GM12878 (cell line): Measurements from ENCODE around the gene IL1RAPL1. TPM values are rescaled to one million over a fixed set of nuclear protein-coding genes. Genes with fewer than 3 reads are reported as not detected.

Experiments
- ATAC-seq: fragments of 200-7000 bp; cut with Tn5 transposase; 3 replicates; pipeline ENCODE4 v1.9.1; 2020; ENCODE audit warnings: mild to moderate bottlenecking, moderate library complexity
- BruUV-seq: library from RNA; stranded (reverse); fragments of 400-500 nt; replicated peaks from 2 replicates; lab custom pipeline; 2021; lab: Mats Ljungman, UMichigan
- CTCF ChIA-PET: fragments of 300-600 bp; sonication (Branson Sonifier 250); formaldehyde crosslinking; extraction: SDS; loops from one replicate; lab custom pipeline; 2021; ENCODE audit warnings: inconsistent platforms; lab: Yijun Ruan, JAX
- POLR2A ChIA-PET: fragments of 350-600 bp; formaldehyde crosslinking; extraction: SDS; loops from one replicate; lab custom pipeline; 2021; ENCODE audit warnings: inconsistent platforms; lab: Charles Lee
- RAD21 ChIA-PET: fragments of 300-600 bp; sonication (Branson Sonifier 250); formaldehyde crosslinking; loops from one replicate; lab custom pipeline; 2023; ENCODE audit warnings: antibody characterized with exemption; ENCODE audit not compliant: unreplicated experiment; lab: Charles Lee
- SMC1A ChIA-PET: fragments of 300-600 bp; sonication (Branson Sonifier 250); formaldehyde crosslinking; loops from one replicate; lab custom pipeline; 2023; ENCODE audit not compliant: unreplicated experiment, uncharacterized antibody; lab: Charles Lee
- DNase-seq: peaks from one replicate; pipeline ENCODE4 v3.0.0-alpha.2; 2011; ENCODE audit warnings: low read depth, low spot score
- FAIRE-seq: peaks from 3 replicates; lab custom pipeline; 2011; peaks lifted over from hg19 to GRCh38; lab: Jason Lieb, UNC
- H2AFZ ChIP-seq: 2 replicates; pipeline ENCODE4 v1.6.0; 2011; ENCODE audit warnings: low read depth, low read length, control low read depth; ENCODE audit not compliant: control insufficient read depth
- H3K27ac ChIP-seq: 2 replicates; pipeline ENCODE4 v1.5.1; 2011; ENCODE audit warnings: control low read depth; ENCODE audit not compliant: control insufficient read depth, insufficient read depth
- H3K27me3 ChIP-seq, 2 experiments: replicated peaks in 1 of 2; 2 replicates each; pipeline versions ENCODE4 v1.6.0 to v1.6.1; 2011; ENCODE audit warnings: low read length in 1 of 2; ENCODE audit not compliant: control insufficient read depth in 2 of 2, insufficient read depth in 2 of 2
- H3K36me3 ChIP-seq, 2 experiments: 2 replicates each; pipeline ENCODE4 v1.5.1; 2011; ENCODE audit warnings: low read length in 1 of 2; ENCODE audit not compliant: control insufficient read depth in 2 of 2, insufficient read depth in 2 of 2
- H3K4me1 ChIP-seq: 2 replicates; pipeline ENCODE4 v1.6.1; 2011; ENCODE audit warnings: mild to moderate bottlenecking, low read length, moderate library complexity, mixed read lengths; ENCODE audit not compliant: control insufficient read depth, insufficient read depth
- H3K4me2 ChIP-seq: 2 replicates; pipeline ENCODE4 v1.6.0; 2011; ENCODE audit warnings: control low read depth; ENCODE audit not compliant: control insufficient read depth, insufficient read depth
- H3K4me3 ChIP-seq: fragments of 200-600 bp; sonication (generic); 2 replicates; pipeline ENCODE4 v1.5.1; 2016
- H3K79me2 ChIP-seq: 2 replicates; pipeline ENCODE4 v1.6.0; 2011; ENCODE audit warnings: low read length; ENCODE audit not compliant: control insufficient read depth, insufficient read depth
- H3K9ac ChIP-seq: 2 replicates; pipeline ENCODE4 v1.8.0; 2011; ENCODE audit warnings: low read length, control low read depth, mixed read lengths; ENCODE audit not compliant: control insufficient read depth, insufficient read depth
- H3K9me3 ChIP-seq: replicated peaks from 3 replicates; pipeline ENCODE4 v1.5.1; 2011; ENCODE audit warnings: mild to moderate bottlenecking, low read length; ENCODE audit not compliant: control insufficient read depth, insufficient read depth
- H4K20me1 ChIP-seq: 2 replicates; pipeline ENCODE4 v1.6.0; 2011; ENCODE audit not compliant: control insufficient read depth, insufficient read depth
- ASH2L ChIP-seq: fragments of 300-600, 200-600 bp; sonication (generic); IDR thresholded peaks from 2 replicates; pipeline ENCODE4 v1.6.1; 2017; ENCODE audit warnings: low read depth, mild to moderate bottlenecking, borderline replicate concordance
- CBX3 ChIP-seq: fragments of 200-600 bp; sonication (generic); IDR thresholded peaks from 2 replicates; pipeline ENCODE4 v1.6.1; 2016; ENCODE audit warnings: low read depth, borderline replicate concordance
- EP300 ChIP-seq, 2 experiments: fragments of 150-350 bp in 1 of 2; IDR thresholded peaks; 2 replicates each; pipeline ENCODE4 v1.6.1; 2011 to 2012; ENCODE audit warnings: low read depth in 2 of 2, low read length in 2 of 2, borderline replicate concordance in 1 of 2, improper control_type of control experiment in 1 of 2, inconsistent platforms in 1 of 2; ENCODE audit not compliant: control insufficient read depth in 1 of 2
- MTA3 ChIP-seq: IDR thresholded peaks from 2 replicates; pipeline ENCODE4 v1.6.1; 2012; ENCODE audit warnings: low read length, inconsistent platforms, borderline replicate concordance
- POLR2AphosphoS2 ChIP-seq: IDR thresholded peaks from 2 replicates; pipeline ENCODE4 v1.6.1; 2011; ENCODE audit warnings: low read depth, mild to moderate bottlenecking, low read length, improper control_type of control experiment, moderate library complexity
- RAD51 ChIP-seq: fragments of 450-650 bp; IDR thresholded peaks from 2 replicates; pipeline ENCODE4 v1.6.1; 2016; ENCODE audit warnings: moderate library complexity, mild to moderate bottlenecking, inconsistent platforms
- SIN3A ChIP-seq: IDR thresholded peaks from 2 replicates; pipeline ENCODE4 v1.6.1; 2012; ENCODE audit warnings: low read depth, low read length, improper control_type of control experiment
- SPI1 ChIP-seq: IDR thresholded peaks from 2 replicates; pipeline ENCODE4 v1.6.1; 2011; ENCODE audit warnings: low read depth, mild to moderate bottlenecking, low read length, moderate library complexity, borderline replicate concordance; ENCODE audit not compliant: insufficient read depth
- TCF3 ChIP-seq: IDR thresholded peaks from 2 replicates; pipeline ENCODE4 v1.6.1; 2012; ENCODE audit warnings: low read depth, mild to moderate bottlenecking, low read length, borderline replicate concordance; ENCODE audit not compliant: insufficient read depth
- WGBS: methylation state at CpG from one replicate; pipeline ENCODE4 v1.1.6; 2016; ENCODE audit warnings: low lambda C conversion rate; ENCODE audit not compliant: insufficient replicate concordance, insufficient coverage; ENCODE audit errors: missing lambda C conversion rate; 5-methylcytosine and 5-hydroxymethylcytosine counted together
- in situ Hi-C: fragments of 300-500 bp; cut with MboI; formaldehyde crosslinking; loops from 9 replicates; pipeline ENCODE4 v1.14.3; 2018; ENCODE audit warnings: mixed read lengths
- intact Hi-C: fragments of 100-400 bp; cut with micrococcal nuclease; formaldehyde crosslinking; loops from one replicate; pipeline ENCODE4 v1.14.2; 2022; ENCODE audit not compliant: unreplicated experiment
- polyA plus RNA-seq, 11 experiments: library from polyadenylated mRNA; depleted of rRNA in 4 of 11; unstranded in 6 of 11; stranded (reverse) in 5 of 11; fragments of >200 nt; fragmentation: Nextera tagmentation in 4 of 11; fragmentation: Illumina TruSeq in 1 of 11; extraction: Ambion mirVana in 4 of 11; extraction: Trizol in 1 of 11; gene quantifications; 1 replicate in 1 of 11; 2 replicates in 10 of 11; pipeline versions ENCODE4 v1.2.1 to v1.2.3, GENCODE V29; 2011 to 2016; ENCODE audit warnings: inconsistent platforms in 2 of 11, missing spikeins in 2 of 11, low read depth in 1 of 11
- total RNA-seq, 4 experiments: library from RNA; depleted of rRNA in 3 of 4; stranded (reverse); fragments of >200 nt in 3 of 4; fragmentation: Illumina TruSeq in 1 of 4; extraction: Trizol in 1 of 4; gene quantifications; 2 replicates each; pipeline versions ENCODE4 v1.2.1 to v1.2.3, GENCODE V29; 2013 to 2021
- TF ChIP-seq, protein P1 (sequence below): fragments of 450-650 bp; formaldehyde crosslinking; IDR thresholded peaks from 2 replicates; pipeline ENCODE4 v1.4.0; 2022; ENCODE audit warnings: mild to moderate bottlenecking, moderate library complexity
- TF ChIP-seq, protein P2 (sequence below): IDR thresholded peaks from 2 replicates; pipeline ENCODE4 v1.6.1; 2011; ENCODE audit warnings: mild to moderate bottlenecking, low read depth, low read length, moderate library complexity; ENCODE audit not compliant: insufficient replicate concordance
- TF ChIP-seq, protein P3 (sequence below): IDR thresholded peaks from 2 replicates; pipeline ENCODE4 v1.6.1; 2012; ENCODE audit warnings: improper control_type of control experiment, low read depth, low read length; ENCODE audit not compliant: insufficient replicate concordance
- TF ChIP-seq, protein P4 (sequence below): IDR thresholded peaks from 2 replicates; pipeline ENCODE4 v1.6.1; 2011; ENCODE audit warnings: low read depth, low read length, improper control_type of control experiment, borderline replicate concordance

The IL1RAPL1 gene
- total and polyA plus RNA-seq, 10 of the 15 experiments (the other 5 are each of a cell fraction or from before 2014, with no cell fraction given) = not detected

DNA sequence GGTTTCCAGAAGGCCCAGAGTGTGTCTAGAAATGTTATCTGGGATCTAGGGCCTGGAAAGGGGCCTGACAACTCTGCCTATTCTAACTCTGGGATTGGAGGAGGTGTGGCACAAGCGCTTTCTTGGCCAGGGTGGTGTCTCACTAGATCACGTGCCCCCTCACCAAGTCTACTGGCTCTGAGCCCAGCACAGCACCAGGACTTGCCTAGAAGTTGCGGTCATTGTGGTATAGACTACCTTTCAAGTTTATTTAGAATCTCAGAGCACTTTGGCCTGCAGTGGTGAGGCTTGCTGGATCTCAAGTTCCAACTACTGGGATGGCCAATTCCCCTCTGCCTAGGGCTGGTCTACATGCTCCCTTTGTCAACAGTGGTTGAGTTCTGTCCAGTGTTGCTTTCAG lies 1404.8 kb downstream of the IL1RAPL1 start:
- Histone ChIP-seq H3K4me3 (no peak overlapping the region), H3K9me3 (no peaks in the 10 kb centered on the region), H3K36me3 (no peaks in the 10 kb centered on the region), H3K27ac (no peak overlapping the region), H2AFZ (no peak overlapping the region), H3K4me2 (no peak overlapping the region), H3K4me1 (no peaks in the 10 kb centered on the region), H3K79me2 (no peaks in the 10 kb centered on the region), H3K27me3 (no peaks in the 10 kb centered on the region), H3K9ac (no peak overlapping the region), H4K20me1 (no peaks in the 10 kb centered on the region)
- intact Hi-C loops (no loop called here), in situ Hi-C loops (no loop called here)
- ChIA-PET SMC1A (no interaction called here), CTCF (no interaction called here), POLR2A (no interaction called here), RAD21 (no interaction called here)
- ATAC-seq = no peak
- DNase-seq = no peak
- FAIRE-seq = no peak
- 19% methylated on average over 3 of the region's 3 CpGs for WGBS
- BruUV-seq = no TSS peak
- TF ChIP-seq, protein P1, sequence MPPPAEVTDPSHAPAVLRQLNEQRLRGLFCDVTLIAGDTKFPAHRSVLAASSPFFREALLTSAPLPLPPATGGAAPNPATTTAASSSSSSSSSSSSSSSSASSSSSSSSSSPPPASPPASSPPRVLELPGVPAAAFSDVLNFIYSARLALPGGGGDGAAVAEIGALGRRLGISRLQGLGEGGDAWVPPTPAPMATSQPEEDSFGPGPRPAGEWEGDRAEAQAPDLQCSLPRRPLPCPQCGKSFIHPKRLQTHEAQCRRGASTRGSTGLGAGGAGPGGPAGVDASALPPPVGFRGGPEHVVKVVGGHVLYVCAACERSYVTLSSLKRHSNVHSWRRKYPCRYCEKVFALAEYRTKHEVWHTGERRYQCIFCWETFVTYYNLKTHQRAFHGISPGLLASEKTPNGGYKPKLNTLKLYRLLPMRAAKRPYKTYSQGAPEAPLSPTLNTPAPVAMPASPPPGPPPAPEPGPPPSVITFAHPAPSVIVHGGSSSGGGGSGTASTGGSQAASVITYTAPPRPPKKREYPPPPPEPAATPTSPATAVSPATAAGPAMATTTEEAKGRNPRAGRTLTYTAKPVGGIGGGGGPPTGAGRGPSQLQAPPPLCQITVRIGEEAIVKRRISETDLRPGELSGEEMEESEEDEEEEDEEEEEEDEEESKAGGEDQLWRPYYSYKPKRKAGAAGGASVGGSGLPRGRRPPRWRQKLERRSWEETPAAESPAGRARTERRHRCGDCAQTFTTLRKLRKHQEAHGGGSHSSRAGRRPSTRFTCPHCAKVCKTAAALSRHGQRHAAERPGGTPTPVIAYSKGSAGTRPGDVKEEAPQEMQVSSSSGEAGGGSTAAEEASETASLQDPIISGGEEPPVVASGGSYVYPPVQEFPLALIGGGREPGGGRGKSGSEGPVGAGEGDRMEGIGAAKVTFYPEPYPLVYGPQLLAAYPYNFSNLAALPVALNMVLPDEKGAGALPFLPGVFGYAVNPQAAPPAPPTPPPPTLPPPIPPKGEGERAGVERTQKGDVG = no peak
- TF ChIP-seq RAD51 = no peak
- TF ChIP-seq EP300 (IDR thresholded peaks at IDR 0.05; ENCODE audit: borderline replicate concordance in 1 of 2, control insufficient read depth in 1 of 2, low read depth in 2 of 2, low read length in 2 of 2) = no peak
- no peak for TF ChIP-seq TCF3
- TF ChIP-seq, protein P2, sequence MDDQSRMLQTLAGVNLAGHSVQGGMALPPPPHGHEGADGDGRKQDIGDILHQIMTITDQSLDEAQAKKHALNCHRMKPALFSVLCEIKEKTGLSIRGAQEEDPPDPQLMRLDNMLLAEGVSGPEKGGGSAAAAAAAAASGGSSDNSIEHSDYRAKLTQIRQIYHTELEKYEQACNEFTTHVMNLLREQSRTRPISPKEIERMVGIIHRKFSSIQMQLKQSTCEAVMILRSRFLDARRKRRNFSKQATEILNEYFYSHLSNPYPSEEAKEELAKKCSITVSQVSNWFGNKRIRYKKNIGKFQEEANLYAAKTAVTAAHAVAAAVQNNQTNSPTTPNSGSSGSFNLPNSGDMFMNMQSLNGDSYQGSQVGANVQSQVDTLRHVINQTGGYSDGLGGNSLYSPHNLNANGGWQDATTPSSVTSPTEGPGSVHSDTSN = no peak
- TF ChIP-seq, protein P3, sequence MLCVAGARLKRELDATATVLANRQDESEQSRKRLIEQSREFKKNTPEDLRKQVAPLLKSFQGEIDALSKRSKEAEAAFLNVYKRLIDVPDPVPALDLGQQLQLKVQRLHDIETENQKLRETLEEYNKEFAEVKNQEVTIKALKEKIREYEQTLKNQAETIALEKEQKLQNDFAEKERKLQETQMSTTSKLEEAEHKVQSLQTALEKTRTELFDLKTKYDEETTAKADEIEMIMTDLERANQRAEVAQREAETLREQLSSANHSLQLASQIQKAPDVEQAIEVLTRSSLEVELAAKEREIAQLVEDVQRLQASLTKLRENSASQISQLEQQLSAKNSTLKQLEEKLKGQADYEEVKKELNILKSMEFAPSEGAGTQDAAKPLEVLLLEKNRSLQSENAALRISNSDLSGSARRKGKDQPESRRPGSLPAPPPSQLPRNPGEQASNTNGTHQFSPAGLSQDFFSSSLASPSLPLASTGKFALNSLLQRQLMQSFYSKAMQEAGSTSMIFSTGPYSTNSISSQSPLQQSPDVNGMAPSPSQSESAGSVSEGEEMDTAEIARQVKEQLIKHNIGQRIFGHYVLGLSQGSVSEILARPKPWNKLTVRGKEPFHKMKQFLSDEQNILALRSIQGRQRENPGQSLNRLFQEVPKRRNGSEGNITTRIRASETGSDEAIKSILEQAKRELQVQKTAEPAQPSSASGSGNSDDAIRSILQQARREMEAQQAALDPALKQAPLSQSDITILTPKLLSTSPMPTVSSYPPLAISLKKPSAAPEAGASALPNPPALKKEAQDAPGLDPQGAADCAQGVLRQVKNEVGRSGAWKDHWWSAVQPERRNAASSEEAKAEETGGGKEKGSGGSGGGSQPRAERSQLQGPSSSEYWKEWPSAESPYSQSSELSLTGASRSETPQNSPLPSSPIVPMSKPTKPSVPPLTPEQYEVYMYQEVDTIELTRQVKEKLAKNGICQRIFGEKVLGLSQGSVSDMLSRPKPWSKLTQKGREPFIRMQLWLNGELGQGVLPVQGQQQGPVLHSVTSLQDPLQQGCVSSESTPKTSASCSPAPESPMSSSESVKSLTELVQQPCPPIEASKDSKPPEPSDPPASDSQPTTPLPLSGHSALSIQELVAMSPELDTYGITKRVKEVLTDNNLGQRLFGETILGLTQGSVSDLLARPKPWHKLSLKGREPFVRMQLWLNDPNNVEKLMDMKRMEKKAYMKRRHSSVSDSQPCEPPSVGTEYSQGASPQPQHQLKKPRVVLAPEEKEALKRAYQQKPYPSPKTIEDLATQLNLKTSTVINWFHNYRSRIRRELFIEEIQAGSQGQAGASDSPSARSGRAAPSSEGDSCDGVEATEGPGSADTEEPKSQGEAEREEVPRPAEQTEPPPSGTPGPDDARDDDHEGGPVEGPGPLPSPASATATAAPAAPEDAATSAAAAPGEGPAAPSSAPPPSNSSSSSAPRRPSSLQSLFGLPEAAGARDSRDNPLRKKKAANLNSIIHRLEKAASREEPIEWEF = no peak
- TF ChIP-seq, protein P4, sequence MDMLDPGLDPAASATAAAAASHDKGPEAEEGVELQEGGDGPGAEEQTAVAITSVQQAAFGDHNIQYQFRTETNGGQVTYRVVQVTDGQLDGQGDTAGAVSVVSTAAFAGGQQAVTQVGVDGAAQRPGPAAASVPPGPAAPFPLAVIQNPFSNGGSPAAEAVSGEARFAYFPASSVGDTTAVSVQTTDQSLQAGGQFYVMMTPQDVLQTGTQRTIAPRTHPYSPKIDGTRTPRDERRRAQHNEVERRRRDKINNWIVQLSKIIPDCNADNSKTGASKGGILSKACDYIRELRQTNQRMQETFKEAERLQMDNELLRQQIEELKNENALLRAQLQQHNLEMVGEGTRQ = no peak
- TF ChIP-seq SIN3A = no peak
- TF ChIP-seq CBX3 = no peak
- TF ChIP-seq ASH2L = no peak
- no peak for TF ChIP-seq SPI1
- TF ChIP-seq MTA3 = no peak
- TF ChIP-seq POLR2AphosphoS2 = no peak
